Stimulated activated CD4-positive, alpha-beta T cell treated with anti-CD3 and anti-CD28 coated beads, Interleukin-4, amount 100 ng/mL, for 1 hour (primary cell): ENCODE data around the gene DPH1.
A peak's percentile ranks its signal among the peaks of the same experiment; 100 is the strongest.

Experiments used
- DNase-seq: peaks from one replicate; pipeline ENCODE4 v3.0.0-alpha.2; 2020

Gene DPH1

DNA sequence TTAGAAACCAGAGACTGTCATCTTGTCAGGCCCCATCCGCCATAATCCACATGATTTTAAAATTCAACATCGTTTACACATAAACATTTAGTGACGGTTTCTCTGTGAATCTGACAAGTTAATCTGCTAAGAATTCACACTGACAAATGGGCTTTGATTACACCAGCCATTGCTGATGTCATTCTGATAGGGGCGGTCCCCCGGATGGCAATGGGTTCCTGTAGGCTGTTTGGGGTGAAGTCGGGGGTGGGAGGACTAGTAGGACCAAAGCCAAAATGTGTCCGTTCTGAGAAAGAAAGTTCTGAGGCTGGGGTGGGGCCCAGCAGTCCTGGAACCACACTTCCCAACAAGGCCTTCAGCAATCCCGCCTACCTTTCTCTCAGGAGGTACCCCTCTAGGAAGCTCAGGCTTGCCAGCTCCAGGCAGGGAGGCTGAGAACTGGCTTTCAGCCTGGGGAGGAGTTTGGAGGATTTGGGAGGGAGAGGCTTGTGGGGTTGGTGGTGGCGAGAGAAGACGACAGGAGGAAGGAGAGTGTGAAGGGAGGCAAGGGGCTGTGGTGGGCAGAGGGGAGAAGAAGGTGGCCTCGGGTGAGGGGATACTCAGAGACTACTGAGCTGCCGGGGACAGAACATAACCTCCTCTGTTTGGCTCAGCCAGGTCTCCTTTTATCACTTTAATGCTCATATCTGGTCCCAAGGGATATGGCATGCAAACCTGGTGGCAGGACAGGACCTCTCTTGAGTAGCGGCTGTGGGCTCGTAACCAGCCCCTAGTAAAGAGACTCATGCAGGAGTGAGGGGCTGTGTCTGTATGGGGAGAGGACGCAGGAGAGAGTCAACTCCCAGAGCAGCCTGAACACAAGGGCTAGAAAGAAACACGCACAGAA lies 33.6 kb downstream of the DPH1 start:
- DNase-seq = no peak

DNA sequence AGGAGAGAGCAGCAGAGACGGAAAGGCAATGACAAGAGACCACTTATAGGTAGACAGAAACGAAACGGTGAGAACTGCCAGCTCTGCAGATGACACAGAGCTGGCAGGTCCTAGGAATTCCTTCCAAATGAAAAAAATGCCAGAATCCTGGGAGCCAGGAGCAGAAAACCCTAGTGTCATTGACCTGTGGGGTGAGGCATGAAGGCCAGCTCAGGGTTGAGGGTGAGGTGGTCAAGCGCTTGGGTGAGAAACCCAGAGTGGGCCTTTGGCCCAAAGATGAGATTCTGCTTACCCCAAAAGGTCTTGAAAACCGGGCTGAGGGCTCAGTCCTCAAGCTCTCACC lies 34.2 kb downstream of the DPH1 start:
- DNase-seq = no peak

DNA sequence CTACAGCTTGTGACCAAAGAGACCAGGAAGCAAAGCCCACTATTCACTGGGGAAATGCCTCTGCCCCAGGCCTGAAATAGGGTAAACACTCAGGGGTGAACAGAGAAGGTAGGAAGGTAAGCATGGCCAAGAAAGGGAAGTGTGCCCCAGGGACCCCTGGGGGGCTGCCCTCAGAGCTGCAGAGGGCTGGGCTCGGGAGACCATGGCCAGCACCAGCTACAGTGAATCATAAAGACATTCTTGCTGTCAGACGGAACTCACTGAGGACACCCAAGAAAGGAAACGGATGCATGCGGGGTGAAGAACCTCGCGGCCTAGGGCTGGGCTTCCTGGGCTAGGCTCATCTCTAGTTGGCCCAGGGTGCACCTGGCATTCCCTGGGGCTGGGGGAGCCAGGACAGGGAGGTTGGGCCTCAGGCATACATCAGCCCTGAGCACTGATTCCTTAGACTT lies 34.6 kb downstream of the DPH1 start:
- no peak for DNase-seq

DNA sequence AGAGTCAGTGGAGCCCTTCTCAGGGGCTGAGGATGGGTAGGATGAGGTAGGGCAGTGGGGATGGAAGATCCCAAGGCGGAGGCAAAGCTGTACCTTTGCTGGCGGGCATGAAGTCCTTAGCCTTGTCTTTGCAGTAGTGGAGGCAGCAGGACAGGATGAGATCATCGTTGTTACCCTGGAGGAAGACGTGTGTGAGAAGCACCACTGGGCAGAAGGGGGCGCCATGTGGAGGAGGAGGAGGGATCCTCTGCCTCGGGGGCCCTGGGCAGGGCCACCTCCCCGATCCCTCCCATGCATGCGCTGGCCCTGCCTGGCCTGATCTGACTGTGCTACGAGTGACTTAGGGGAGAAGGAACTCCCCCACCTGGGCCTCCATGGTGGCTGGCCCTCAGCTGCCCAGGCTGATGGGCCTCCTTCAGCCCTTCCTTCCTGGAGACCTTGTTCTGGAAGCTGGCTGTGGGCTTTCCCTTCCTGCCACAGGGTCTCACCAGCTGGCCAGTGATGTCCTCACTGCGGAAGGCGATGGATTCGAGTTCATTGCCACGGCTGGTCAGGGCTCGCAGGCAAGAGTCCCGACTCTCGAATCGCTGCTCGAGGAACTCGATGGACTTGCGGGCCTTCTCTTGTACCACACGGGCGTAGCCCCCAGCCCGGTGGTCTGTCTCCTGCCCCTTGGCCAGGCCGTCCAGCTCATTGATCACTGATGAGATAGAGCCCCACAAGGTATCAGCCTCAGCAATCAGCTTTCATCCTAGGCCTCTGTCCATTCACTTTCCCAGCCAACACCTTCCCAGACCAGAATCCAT lies 35.2 kb downstream of the DPH1 start:
- peak; percentile 70 for DNase-seq

DNA sequence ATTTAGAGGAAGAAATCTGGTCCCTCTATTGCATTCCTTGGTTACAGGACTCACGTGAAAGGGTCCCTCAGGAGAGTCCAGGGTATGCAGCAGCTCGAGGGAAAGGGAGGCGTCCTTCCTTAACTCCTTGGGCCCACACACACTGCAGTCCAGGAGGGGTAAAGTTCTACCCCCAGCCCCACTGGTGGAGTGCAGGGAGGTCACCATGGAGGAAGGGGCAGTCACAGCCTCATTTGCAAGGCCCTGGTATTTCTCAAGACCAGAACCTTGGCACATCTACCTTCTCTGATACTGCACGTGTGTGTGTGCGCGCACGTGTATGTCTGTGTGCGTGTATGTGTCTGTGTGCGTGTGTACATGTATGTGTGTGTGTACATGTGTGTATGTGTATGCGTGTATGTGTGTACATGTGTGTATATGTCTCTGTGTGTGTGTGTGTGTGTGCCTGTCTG lies 36.0 kb downstream of the DPH1 start:
- DNase-seq = no peak

DNA sequence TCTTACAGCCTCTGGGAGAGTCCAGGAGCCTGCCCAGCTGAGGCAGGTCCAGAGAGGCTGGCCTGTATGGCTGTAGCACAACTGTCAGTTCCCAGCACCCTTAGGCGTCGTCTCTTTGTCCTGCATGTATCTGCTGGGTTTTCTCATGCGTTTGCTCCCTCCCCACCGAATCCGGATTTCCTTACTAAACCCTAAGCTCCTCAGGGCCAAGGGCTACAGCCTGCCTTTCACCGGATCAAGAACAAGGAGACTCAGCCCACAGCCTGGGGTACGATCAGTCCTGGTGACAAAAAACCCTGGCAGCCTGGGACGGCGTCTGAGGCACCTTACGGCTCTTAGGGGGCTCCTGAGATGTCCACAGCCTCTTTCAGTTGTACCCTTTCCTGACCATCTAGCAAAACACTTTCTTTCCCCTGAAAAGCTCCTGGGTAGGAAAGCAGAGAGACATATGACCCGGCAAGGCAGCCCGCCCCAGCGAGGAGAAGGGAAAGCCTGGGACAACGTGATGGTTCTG lies 37.2 kb downstream of the DPH1 start:
- DNase-seq = no peak

DNA sequence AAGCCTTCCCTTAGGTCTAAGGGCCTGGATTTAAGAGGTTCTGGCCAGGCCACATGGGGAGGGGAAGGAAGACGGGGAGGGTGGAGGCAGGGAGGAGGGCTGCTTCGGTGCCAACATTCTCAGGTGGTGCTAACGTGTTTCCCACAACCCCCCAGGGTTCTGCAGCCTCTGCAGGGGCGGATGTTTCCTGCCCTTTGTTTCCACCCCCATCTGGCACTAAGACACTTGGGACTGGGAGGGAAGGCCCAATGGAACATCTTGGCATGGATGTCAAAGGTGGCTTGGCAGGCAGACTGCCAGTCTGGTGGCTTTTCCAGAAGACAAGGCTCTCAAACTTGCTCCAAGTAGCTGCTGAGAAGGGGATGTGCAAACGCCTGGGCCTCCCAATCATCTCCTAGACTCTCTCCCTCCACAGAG lies 37.7 kb downstream of the DPH1 start:
- no peak for DNase-seq

DNA sequence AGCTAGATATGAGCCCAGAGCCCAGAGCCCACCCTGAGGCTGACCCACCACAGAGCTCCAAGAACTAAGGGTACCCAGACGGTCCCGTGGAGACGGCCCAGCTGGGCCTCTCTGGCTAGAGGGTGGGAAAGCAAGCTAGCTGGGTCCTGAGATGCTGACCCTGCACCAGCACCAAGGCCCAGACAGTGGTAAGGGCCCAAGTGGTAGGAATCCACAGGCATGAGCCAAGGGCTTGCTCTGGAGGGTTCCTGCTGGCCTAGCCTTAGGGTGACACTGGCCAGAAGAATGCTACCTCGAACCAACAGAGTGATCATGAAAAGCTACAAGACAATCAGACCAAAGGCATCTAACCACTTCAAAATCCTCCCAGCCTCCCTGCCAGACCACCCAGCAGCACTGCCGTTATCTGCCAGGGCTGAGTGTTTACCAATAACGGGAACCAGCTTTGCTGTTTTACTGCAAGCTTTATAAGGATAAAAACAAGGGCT lies 38.1 kb downstream of the DPH1 start:
- no peak for DNase-seq

DNA sequence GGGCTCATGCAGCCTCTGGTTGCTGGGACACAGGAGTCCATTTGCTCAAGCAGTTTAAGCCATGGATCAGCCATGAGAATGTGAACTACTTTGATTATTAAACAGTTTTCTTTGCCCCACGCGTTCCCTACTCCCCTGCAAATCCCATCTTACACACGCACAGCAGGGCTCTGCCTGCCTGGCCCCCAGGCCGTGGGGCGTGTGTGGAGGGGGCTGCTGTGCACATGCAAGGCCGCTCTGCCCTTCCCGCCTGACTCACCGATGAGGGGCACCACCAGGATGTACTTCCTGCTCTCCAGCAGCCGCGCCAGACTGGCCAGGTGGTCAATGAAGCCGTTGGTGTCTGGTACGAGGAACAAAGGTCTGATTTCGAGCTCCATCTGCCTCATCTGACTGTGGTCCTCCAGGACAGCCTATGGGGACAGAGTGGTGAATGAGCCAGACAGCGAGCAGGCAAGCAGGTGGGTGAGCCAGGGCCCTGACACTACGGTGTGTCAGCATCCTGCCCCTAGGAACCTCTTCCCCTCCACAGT lies 38.6 kb downstream of the DPH1 start:
- DNase-seq = no peak

DNA sequence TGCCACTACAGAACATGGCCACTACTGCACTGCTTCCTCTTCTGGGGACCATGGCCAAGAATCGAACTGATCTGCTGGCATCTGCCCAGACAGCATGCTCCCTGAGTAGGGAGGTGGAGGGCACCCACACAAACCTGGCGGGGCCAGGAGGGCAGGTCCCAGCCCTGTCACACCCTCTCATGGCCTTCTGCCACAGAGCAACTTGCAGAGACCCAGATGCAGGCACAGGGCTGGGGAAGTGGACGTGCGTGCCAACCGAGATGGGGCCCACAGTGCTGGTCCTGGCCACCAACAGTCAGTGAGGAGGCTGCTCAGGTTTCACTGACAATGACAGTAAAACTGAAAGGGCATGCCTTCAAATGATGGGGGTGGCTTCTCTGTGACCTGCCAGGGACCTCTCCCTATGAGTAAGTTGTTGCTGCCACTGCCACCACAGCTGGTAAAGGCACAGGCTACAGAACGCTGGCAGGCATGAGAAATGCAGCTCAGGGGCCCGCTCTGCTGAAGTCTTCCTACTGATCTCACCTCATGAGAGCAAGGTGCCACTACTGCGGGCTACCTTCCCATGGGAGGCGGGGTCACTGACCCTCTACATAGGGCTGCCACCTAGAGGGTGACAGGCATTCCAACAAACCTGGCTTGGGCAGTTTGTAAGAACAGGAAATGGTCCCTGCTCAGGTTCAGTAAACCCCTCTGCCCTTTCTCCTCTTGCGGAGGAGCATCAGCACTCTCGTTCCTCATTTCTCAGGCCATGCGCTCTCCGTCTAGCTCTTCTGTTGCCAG lies 40.5 kb downstream of the DPH1 start:
- DNase-seq = peak; percentile 53

DNA sequence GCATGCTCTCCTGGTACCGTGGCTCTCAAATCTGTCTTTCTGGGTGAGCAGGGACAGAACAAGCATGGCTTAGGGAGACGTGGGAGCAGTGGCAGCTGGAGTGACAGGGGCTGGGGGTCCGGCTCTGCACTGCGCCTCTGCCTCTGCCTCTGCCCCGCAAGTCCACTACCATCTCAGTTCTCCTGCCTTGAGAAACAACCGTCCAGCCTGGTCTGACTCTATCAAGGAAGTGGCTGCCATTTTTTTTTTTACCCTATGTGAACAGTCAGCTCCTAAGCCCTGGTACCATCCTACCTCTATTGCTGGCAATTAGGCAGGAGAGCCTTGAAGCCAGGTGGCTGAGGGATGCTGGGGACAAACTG lies 41.1 kb downstream of the DPH1 start:
- no peak for DNase-seq

DNA sequence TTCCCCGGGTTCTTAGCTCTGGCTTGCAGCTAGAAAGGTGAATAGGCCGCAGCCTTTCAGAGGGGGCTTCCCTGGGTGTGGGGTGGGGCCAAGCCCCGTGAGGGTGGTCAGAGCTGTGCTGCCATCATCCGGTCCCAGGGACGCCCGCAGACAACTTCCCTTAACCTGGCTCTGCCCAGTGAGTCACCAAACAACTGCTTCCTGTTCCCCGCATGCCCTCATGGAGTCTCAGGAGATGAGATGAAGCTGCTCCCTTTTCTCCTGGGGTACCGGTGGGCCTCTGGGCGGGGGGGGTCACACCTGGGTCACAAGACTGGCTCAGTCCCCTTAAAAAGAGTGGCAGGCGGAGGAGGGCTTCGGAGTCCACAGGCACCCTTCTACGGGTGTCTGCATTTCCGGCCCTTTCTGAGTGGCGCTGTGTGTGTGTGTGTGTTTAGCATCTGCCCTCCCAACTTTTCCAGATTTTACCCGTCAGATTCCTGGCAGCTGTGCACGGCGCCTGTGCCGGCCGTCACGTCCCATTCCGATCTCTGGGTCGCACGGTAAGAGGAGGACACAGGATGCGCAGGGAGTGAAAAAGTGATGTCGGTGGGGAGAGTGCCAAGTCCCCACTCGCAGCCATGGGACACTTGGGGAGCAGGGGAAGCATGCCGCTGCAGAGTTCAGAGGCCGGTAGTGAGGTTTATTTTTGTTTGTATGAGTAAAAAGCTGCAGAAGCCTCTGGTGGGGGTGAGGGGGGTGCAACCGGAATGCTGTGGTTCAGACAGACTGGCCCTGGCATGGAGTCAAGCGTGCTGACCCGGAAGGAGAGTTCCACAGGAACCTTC lies 41.7 kb downstream of the DPH1 start:
- no peak for DNase-seq

DNA sequence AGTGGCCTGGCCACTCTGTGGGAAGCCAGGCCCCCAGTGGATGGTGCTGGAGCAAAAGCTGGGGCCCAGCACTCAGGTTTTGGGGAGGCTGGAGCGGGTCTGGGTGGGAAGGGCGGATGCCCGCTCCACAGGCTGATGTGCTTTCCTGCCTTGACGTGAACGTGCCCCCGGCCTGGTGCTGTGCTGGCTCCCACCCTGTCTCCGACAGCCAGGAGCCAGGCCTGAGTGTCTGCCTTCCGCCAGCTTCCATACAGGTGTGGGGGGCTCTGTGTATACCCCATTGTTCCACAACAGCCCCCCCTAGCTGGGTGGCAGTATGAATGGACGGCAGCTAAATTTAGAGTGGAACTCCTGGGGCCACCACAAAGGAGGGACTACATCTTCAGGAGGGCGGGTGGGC lies 45.0 kb downstream of the DPH1 start:
- DNase-seq = no peak

DNA sequence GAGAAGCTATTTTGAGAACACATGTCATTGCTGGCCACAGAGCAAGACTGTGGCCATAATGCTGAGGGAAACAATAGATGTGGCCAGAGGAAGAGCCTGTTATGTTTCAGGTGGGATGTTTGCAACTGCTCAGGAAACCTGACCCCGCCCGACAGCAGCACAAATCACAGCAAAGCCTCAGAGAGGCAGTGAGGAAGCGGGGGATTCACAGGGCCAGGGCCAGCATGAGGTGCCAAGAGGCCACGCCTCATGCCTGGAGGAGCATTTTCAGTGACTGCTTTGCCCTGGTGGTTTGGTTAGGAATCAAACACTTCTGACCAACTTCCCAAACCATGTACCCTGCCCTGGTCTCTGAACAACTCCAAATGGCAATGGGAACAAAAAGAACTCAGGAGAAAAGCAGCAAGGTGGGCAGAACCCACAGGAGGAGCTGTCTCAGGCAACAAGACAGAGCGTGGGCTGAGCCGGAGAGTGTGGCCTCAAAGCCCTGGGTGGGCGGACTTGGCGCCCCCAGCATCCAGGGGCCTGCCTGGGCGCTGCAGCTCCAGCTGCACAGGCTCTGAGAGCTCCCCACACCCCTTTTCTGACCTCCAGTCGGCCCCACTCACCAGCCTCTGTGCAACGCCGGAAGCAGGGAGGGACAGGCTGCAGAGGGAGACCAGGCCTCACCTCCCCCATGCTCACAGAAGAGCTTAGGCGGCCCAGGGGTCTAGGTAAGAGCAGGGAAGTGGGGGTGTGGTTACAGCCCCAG lies 45.6 kb downstream of the DPH1 start:
- no peak for DNase-seq

DNA sequence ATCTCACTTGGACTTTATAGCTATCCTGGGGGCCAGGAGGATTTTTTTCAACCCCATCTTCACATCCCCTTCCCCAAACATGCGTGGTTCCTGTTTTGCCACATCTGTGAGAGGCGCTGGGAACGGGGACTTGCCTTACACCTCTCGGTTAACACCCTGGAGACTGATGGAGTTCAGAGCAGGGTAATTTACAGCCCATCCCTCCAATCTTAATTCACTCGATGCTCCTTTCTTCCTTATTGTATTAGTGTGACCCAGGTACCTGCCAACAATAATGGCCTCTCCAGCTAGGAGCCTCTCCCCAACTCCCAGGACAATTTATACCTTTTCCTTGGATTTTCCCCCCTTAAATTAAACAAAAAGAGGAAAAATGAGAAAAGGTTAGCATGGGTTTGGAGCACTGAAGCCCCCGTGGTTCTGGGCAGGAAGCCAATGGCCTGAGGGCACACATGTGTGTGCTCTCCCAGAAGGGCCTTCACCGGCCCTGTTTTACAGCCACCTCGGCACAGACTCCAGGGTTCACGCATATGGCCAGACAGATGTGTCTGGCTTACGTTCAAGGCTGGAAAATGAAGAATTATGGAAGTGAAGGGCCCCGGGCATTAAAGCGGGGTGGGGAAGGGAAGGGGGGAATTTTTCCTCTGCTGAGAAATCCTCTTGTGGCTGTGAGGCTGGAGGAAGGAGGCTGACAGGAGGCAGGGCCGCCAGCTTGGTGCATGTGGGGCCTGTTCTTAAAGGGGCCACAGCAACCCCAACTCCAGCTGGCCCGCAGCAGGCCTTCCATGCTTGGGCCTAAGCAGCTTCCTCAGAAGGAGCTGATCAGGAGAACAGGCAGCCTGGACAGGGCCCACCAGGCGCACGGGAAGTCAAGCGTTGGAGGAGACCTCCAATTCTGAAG lies 46.4 kb downstream of the DPH1 start:
- DNase-seq = no peak

DNA sequence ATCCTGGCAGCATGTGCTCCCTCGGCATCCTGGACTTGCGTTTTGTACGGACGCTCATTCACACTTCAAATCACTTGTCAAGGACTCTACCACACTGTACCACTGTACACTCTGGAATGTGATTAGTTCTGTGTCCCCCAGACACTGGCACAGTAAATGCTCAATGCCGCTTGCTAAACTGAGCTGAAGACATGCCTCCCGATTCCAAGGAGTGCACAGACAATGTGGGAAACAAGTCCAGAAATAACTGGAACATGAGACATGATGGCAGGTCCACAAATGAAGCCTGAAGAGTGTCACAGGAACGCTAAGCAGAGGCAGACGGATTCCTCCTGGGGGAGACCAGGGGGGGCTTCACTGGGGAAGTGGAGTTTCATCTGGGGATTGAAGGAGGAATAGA lies 47.1 kb downstream of the DPH1 start:
- DNase-seq = no peak

DNA sequence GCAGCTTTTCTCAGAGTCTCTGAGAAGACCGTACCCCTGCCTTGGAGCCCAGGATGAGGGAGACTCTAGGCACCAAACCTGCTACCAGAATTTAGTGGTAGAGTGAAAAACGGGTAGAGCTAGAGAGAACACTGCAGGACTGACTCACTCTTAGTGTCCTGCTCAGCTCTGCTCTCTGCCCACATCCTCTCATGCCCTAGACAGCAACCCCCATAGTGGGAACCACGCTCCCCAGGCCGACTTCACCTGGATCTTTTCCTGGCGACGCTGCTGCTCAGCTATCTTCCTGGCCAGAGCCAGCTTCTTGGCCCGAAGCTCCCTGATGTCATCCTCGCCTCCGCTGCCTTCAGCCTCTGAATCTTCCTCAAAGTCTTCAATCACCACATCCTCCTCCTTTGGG lies 51.6 kb downstream of the DPH1 start:
- no peak for DNase-seq

DNA sequence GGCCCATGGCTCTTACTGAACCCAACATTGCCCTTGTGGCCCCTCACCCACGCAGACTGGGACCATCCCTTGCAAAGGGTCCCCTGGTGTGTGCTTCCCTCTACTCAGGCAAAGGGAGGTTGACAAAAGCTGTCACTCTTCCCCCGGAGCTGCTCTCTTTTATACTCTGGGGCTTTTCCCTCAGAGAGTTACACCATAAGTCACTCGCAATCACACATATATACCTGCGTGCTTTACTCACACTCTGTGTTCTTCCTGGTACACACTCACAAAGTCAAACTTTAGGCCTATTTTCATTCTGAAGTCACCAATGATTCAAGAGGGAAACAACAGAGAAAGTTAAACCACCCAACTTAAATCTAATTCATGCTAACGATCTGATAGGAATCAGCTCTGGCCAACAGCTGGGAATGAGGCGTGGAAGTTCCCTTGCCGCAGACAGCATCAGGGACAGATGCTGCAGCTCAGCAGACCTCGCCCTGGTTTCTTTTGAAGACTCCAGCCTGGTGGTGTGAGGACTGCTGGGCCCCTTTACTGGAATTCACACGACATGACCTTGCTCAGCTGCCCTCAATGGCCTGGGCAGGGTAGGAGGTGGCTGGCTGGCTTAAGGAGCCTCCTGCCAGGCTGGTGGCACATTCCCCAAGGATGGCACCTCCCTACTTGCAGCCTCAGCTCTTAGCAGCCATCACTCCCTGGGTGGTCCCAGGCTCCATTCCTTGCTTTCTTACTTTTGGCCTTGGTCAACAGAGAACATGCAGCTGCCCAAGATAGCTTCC lies 52.2 kb downstream of the DPH1 start:
- DNase-seq = no peak

DNA sequence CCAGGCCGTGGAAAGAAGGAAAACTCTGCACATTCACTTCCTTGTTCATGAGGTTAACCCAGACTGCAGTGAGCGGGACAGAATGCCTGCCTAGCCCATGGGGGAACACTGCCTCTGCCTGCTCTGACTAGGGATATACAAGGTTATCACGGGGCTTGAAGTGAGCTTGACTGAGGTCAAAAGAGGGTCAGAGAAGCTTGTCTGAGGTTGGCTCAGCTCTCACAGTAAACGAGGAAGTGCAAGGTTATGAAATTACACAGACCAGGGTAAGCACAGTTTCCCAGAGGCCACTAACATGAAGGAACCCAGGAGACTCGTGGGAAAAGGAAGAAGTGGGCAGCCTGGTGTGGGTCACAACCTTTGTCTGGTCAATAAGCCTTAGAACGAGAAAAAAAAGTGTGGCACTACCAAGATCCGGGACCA lies 53.7 kb downstream of the DPH1 start:
- DNase-seq = no peak
